Activated CD8-positive, alpha-beta T cell treated with anti-CD3 and anti-CD28 coated beads for 36 hours (primary cell): ENCODE data around the gene DGKK. TPM values are rescaled to one million over a fixed set of nuclear protein-coding genes. Genes with fewer than 3 reads are reported as not detected.

Experiments used
- ATAC-seq: fragments of 200-7000 bp; cut with Tn5 transposase; one replicate; pipeline ENCODE4 v1.10.0; 2021; ENCODE audit warnings: mild to moderate bottlenecking, moderate library complexity
- CTCF ChIA-PET: fragments of 350-600 bp; sonication (Branson Sonifier 250); formaldehyde crosslinking; loops from one replicate; lab custom pipeline; 2021; ENCODE audit warnings: antibody characterized with exemption; lab: Charles Lee
- POLR2A ChIA-PET: fragments of 350-600 bp; sonication (Branson Sonifier 250); formaldehyde crosslinking; loops from one replicate; lab custom pipeline; 2021; ENCODE audit warnings: antibody characterized with exemption; lab: Charles Lee
- DNase-seq: peaks from one replicate; pipeline ENCODE4 v3.0.0-alpha.2; 2020
- H3K27ac Mint-ChIP-seq: one replicate; pipeline ENCODE4 v1.8.0; 2021; ENCODE audit warnings: mild to moderate bottlenecking, mixed read lengths
- H3K27me3 Mint-ChIP-seq: one replicate; pipeline ENCODE4 v1.8.0; 2021; ENCODE audit warnings: mixed read lengths
- H3K36me3 Mint-ChIP-seq: one replicate; pipeline ENCODE4 v1.8.0; 2021; ENCODE audit warnings: low read depth, mixed read lengths
- H3K4me1 Mint-ChIP-seq: one replicate; pipeline ENCODE4 v1.8.0; 2021; ENCODE audit warnings: low read depth, mixed read lengths
- H3K4me3 Mint-ChIP-seq: one replicate; pipeline ENCODE4 v1.8.0; 2021; ENCODE audit warnings: mild to moderate bottlenecking, moderate library complexity, mixed read lengths
- H3K9me3 Mint-ChIP-seq: one replicate; pipeline ENCODE4 v1.8.0; 2021; ENCODE audit warnings: mixed read lengths
- intact Hi-C: fragments of 100-400 bp; cut with micrococcal nuclease; formaldehyde crosslinking; loops from one replicate; pipeline ENCODE4 v1.10.0; 2022
- total RNA-seq, 2 experiments: library from RNA; stranded (reverse); gene quantifications; one replicate each; pipeline ENCODE4 v1.2.3, GENCODE V29; 2021
- TF ChIP-seq, protein P1 (sequence below): fragments of 200-600 bp; IDR thresholded peaks from one replicate; pipeline ENCODE4 v1.8.0; 2022; ENCODE audit warnings: antibody characterized with exemption, mild to moderate bottlenecking

The DGKK gene
- total RNA-seq, 2 experiments from 2014 or later = not detected

GRCh38 chrX:50448565-50448964, 22.1 kb downstream of the DGKK start:
- Mint-ChIP-seq H3K27ac (no peak overlapping the region), H3K4me3 (no peak overlapping the region), H3K36me3 (no peaks in the 10 kb centered on the region), H3K4me1 (no peaks in the 10 kb centered on the region), H3K27me3 (peaks cover 7% of the 10 kb centered on the region), H3K9me3 (no peaks in the 10 kb centered on the region)
- DNase-seq (no peak), ATAC-seq (peak; percentile 20)
- intact Hi-C loops = no loop called here
- ChIA-PET CTCF (no interaction called here), POLR2A (no interaction called here)
- TF ChIP-seq, protein P1, sequence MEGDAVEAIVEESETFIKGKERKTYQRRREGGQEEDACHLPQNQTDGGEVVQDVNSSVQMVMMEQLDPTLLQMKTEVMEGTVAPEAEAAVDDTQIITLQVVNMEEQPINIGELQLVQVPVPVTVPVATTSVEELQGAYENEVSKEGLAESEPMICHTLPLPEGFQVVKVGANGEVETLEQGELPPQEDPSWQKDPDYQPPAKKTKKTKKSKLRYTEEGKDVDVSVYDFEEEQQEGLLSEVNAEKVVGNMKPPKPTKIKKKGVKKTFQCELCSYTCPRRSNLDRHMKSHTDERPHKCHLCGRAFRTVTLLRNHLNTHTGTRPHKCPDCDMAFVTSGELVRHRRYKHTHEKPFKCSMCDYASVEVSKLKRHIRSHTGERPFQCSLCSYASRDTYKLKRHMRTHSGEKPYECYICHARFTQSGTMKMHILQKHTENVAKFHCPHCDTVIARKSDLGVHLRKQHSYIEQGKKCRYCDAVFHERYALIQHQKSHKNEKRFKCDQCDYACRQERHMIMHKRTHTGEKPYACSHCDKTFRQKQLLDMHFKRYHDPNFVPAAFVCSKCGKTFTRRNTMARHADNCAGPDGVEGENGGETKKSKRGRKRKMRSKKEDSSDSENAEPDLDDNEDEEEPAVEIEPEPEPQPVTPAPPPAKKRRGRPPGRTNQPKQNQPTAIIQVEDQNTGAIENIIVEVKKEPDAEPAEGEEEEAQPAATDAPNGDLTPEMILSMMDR = no peak

DNA sequence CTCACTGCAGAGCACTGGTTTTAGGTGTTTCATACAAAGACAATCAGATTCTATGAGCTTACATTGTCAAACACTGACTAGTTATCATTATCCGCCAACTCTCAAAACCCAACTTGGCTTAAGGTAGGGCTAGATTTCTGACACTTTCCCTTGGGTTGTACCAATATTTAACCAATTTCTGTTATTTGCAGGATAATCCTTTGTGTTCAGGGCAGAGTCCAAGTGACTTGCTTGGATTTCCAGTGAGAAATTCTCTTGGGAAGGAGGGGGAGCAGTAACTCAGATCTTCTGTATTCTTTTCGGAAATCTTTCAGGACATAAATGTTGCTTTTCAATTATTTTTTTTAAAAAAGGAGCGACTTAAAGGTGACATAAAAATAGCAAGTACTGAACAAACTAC, 23.1 kb downstream of the DGKK start:
- Mint-ChIP-seq H3K27ac (no peak overlapping the region), H3K36me3 (no peaks in the 10 kb centered on the region), H3K4me3 (no peak overlapping the region), H3K9me3 (no peaks in the 10 kb centered on the region), H3K4me1 (no peaks in the 10 kb centered on the region), H3K27me3 (peaks cover 6% of the 10 kb centered on the region)
- ATAC-seq (no peak), DNase-seq (no peak)
- ChIA-PET CTCF (no interaction called here), POLR2A (no interaction called here)
- TF ChIP-seq, protein P1 = no peak
- intact Hi-C loops = no loop called here

DNA sequence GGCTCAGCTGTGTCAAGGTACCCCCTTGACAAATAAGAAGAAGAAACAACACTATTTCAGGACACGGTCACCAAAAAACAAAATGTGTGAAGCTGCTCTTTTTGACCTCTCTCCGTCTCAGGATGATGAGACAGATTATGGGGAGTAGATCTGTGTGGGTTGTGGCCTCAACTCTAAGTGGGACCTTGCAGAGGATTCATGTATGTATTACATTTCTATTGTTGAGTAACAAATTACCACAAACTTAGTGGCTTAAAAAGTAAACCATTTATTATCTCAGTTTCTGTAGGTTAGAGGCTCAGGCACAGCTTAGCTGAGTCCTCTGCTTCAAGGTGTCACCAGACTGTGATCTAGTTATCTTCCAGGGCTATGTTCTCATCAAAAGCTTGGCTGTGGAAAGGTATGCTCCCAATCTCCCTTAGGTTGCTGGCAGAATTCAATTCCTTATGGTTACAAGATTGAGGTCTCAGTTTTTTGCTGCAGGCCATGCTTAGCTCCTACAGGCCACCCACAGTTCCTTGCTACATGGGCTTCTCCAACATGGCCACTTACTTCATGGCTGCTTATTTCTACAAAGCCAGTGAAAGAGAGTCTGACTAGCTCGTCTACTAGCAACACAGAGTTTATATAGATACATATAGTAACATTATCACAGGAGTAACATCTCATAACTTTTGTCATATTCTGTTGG, 28.1 kb downstream of the DGKK start:
- no peaks in the 10 kb centered on the region for H3K9me3 Mint-ChIP-seq
- no peaks in the 10 kb centered on the region for H3K4me1 Mint-ChIP-seq
- H3K27ac Mint-ChIP-seq = no peak overlapping the region
- TF ChIP-seq, protein P1 = no peak
- no peaks in the 10 kb centered on the region for H3K36me3 Mint-ChIP-seq
- POLR2A ChIA-PET = no interaction called here
- peaks cover 1% of the 10 kb centered on the region for H3K27me3 Mint-ChIP-seq
- DNase-seq = no peak
- ATAC-seq = no peak
- H3K4me3 Mint-ChIP-seq = no peak overlapping the region
- intact Hi-C loops = no loop called here
- CTCF ChIA-PET = no interaction called here

DNA sequence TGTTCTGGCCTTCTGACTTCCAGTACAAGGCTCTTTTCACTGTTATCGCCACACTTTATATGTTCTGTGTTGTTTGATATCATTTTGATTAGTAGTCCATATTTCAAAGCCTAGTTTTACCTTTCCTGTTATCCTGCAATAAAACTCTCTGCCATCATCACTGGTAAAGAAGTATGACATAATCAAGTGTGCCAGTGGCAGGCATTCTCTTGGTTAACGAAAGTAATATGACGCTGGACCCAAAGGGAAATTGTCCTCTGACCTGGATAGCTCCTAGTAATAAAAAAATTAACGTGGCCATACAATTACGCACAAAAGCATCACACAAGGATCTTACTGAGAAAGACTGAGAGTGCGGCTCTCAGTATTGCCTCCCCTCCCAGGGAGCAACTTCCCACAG, 33.8 kb downstream of the DGKK start:
- H3K9me3 Mint-ChIP-seq = no peaks in the 10 kb centered on the region
- ChIA-PET CTCF (no interaction called here), POLR2A (no interaction called here)
- TF ChIP-seq, protein P1 = no peak
- DNase-seq = no peak
- H3K36me3 Mint-ChIP-seq = no peaks in the 10 kb centered on the region
- no peak overlapping the region for H3K4me3 Mint-ChIP-seq
- no peak for ATAC-seq
- no peak overlapping the region for H3K27ac Mint-ChIP-seq
- peaks cover 1% of the 10 kb centered on the region for H3K27me3 Mint-ChIP-seq
- no peaks in the 10 kb centered on the region for H3K4me1 Mint-ChIP-seq
- intact Hi-C loops = no loop called here

- Mint-ChIP-seq H3K4me3 (no peak overlapping the region), H3K9me3 (no peaks in the 10 kb centered on the region), H3K27ac (no peak overlapping the region), H3K27me3 (peaks cover under 1% of the 10 kb centered on the region), H3K36me3 (no peaks in the 10 kb centered on the region), H3K4me1 (no peaks in the 10 kb centered on the region)
- no peak for ATAC-seq
- CTCF ChIA-PET = no interaction called here
- no peak for DNase-seq
- POLR2A ChIA-PET = no interaction called here
- TF ChIP-seq, protein P1 = no peak
- intact Hi-C loops = no loop called here
These were observed 37.8 kb downstream of the DGKK start for GRCh38 chrX:50432829-50433289.
